Stimulated activated CD4-positive, alpha-beta T cell treated with anti-CD3 and anti-CD28 coated beads, Interleukin-12 subunit alpha, Interleukin-12 subunit beta, amount 100 ng/mL, for 48 hours (primary cell): ENCODE measurements around the gene NCOA3.

ENCODE experiments used
- DNase-seq, 3 donors: peaks; one replicate each; pipeline ENCODE4 v3.0.0-alpha.2; 2020; ENCODE audit warnings: low read depth in 2 of 3, low spot score in 1 of 3

NCOA3 gene

GRCh38 chr20:47703748-47704147, 202.1 kb downstream of the NCOA3 start:
- no peak for DNase-seq

GRCh38 chr20:47704746-47705496, 203.2 kb downstream of the NCOA3 start:
- DNase-seq, result no peak

- DNase-seq, result no peak
Measured at GRCh38 chr20:47705497-47705856, 203.8 kb downstream of the NCOA3 start.

GRCh38 chr20:47706345-47706744, 204.7 kb downstream of the NCOA3 start:
- no peak for DNase-seq
